Neural cell (in vitro differentiated cells): ENCODE results near the gene ATP6V1G3. TPM values are rescaled to one million over a fixed set of nuclear protein-coding genes. Genes with fewer than 3 reads are reported as not detected.

Experiments
- H2AFZ ChIP-seq: fragments of 200-600, 300-800 bp; sonication (generic), shearing (Covaris generic); 2 replicates; pipeline ENCODE4 v1.6.0; 2014; ENCODE audit warnings: low read depth, mild to moderate bottlenecking, antibody characterized with exemption, low read length, moderate library complexity
- H3F3A ChIP-seq: fragments of 200-600 bp; shearing (Covaris generic); 2 replicates; pipeline ENCODE4 v1.6.1; 2016; ENCODE audit warnings: mild to moderate bottlenecking, moderate library complexity, mixed read lengths, antibody characterized with exemption, low read length; ENCODE audit not compliant: insufficient read depth, poor library complexity, severe bottlenecking
- H3K27ac ChIP-seq: fragments of 200-600, 300-800 bp; sonication (generic), shearing (Covaris generic); 2 replicates; pipeline ENCODE4 v1.5.1; 2014; ENCODE audit warnings: mild to moderate bottlenecking, low read length, moderate library complexity
- H3K27me3 ChIP-seq: fragments of 300-800, 200-600 bp; sonication (generic), shearing (Covaris generic); 2 replicates; pipeline ENCODE4 v1.6.0; 2014; ENCODE audit warnings: mild to moderate bottlenecking, low read depth, low read length, moderate library complexity; ENCODE audit not compliant: insufficient read depth
- H3K36me3 ChIP-seq: fragments of 300-800, 200-600 bp; sonication (generic), shearing (Covaris generic); 2 replicates; pipeline ENCODE4 v1.5.1; 2014; ENCODE audit warnings: mild to moderate bottlenecking, antibody characterized with exemption, low read length, moderate library complexity; ENCODE audit not compliant: insufficient read depth
- H3K4me2 ChIP-seq: fragments of 300-800, 200-600 bp; sonication (generic), shearing (Covaris generic); 2 replicates; pipeline ENCODE4 v1.6.0; 2014; ENCODE audit warnings: mild to moderate bottlenecking, low read length
- H3K4me3 ChIP-seq: fragments of 300-800, 200-600 bp; sonication (generic), shearing (Covaris generic); 2 replicates; pipeline ENCODE4 v1.5.1; 2014; ENCODE audit warnings: mild to moderate bottlenecking, low read length, moderate library complexity
- H3K79me2 ChIP-seq: fragments of 200-600 bp; shearing (Covaris generic); replicated peaks from 2 replicates; pipeline ENCODE4 v1.6.0; 2014; ENCODE audit warnings: mild to moderate bottlenecking, low read length, moderate library complexity; ENCODE audit not compliant: insufficient read depth
- H3K9ac ChIP-seq: fragments of 300-800, 200-600 bp; sonication (generic), shearing (Covaris generic); 2 replicates; pipeline ENCODE4 v1.6.1; 2016; ENCODE audit warnings: mild to moderate bottlenecking, low read length, mixed read lengths
- H3K9me2 ChIP-seq: fragments of 200-600 bp; shearing (Covaris generic); 2 replicates; pipeline ENCODE4 v1.6.1; 2016; ENCODE audit warnings: mild to moderate bottlenecking, low read length, mixed read lengths; ENCODE audit not compliant: insufficient read depth
- H3K9me3 ChIP-seq: fragments of 200-600, 300-800 bp; sonication (generic), shearing (Covaris generic); 2 replicates; pipeline ENCODE4 v1.6.1; 2016; ENCODE audit warnings: mild to moderate bottlenecking, mixed run types, low read length, moderate library complexity, mixed read lengths
- H4K20me1 ChIP-seq: fragments of 200-600 bp; shearing (Covaris generic); 2 replicates; pipeline ENCODE4 v1.6.1; 2016; ENCODE audit warnings: mild to moderate bottlenecking, mixed run types; ENCODE audit not compliant: insufficient read depth
- CTCF ChIP-seq: fragments of 450-650 bp; IDR thresholded peaks from 2 replicates; pipeline ENCODE4 v1.5.1; 2014; ENCODE audit warnings: antibody characterized with exemption, mild to moderate bottlenecking, moderate library complexity; ENCODE audit not compliant: poor library complexity, severe bottlenecking
- EP300 ChIP-seq: fragments of 450-650 bp; conservative IDR thresholded peaks from 2 replicates; pipeline ENCODE4 v1.6.1; 2014; ENCODE audit warnings: antibody characterized with exemption, mild to moderate bottlenecking, moderate library complexity; ENCODE audit not compliant: poor library complexity, severe bottlenecking
- EZH2 ChIP-seq: fragments of 200-600, 300-800 bp; shearing (Covaris generic), sonication (generic); IDR thresholded peaks from 2 replicates; pipeline ENCODE4 v1.6.1; 2014; ENCODE audit warnings: antibody characterized with exemption, low read length, borderline replicate concordance, mild to moderate bottlenecking; ENCODE audit not compliant: insufficient read depth, poor library complexity, severe bottlenecking
- MXI1 ChIP-seq: fragments of 450-650 bp; conservative IDR thresholded peaks from 2 replicates; pipeline ENCODE4 v1.6.1; 2014; ENCODE audit warnings: antibody characterized with exemption, mild to moderate bottlenecking; ENCODE audit not compliant: poor library complexity, severe bottlenecking
- POLR2AphosphoS5 ChIP-seq: IDR thresholded peaks from 2 replicates; pipeline ENCODE4 v1.6.1; 2012
- RAD21 ChIP-seq: fragments of 450-650 bp; conservative IDR thresholded peaks from 2 replicates; pipeline ENCODE4 v1.6.1; 2014; ENCODE audit warnings: antibody characterized with exemption, mild to moderate bottlenecking, moderate library complexity
- REST ChIP-seq: IDR thresholded peaks from 2 replicates; pipeline ENCODE4 v1.6.1; 2012; ENCODE audit warnings: borderline replicate concordance
- SMC3 ChIP-seq: fragments of 450-650 bp; conservative IDR thresholded peaks from 2 replicates; pipeline ENCODE4 v1.6.1; 2014; ENCODE audit warnings: antibody characterized with exemption, mild to moderate bottlenecking, moderate library complexity; ENCODE audit not compliant: poor library complexity
- TAF1 ChIP-seq: IDR thresholded peaks from 2 replicates; pipeline ENCODE4 v1.6.1; 2012; ENCODE audit warnings: low read depth
- polyA plus RNA-seq: library from polyadenylated mRNA; depleted of rRNA; stranded (reverse); fragments of >200 nt; gene quantifications from 2 replicates; pipeline ENCODE4 v1.2.3, GENCODE V29; 2014

ATP6V1G3 gene
- polyA plus RNA-seq, 1 donor from 2014 or later, result not detected

GRCh38 chr1:198575798-198576641 is 35.5 kb upstream of the ATP6V1G3 start:
- Histone ChIP-seq H3K27ac (no peak overlapping the region), H2AFZ (no peak overlapping the region), H4K20me1 (no peaks in the 10 kb centered on the region), H3K9ac (no peak overlapping the region), H3K4me2 (no peak overlapping the region), H3K9me3 (no peaks in the 10 kb centered on the region), H3K27me3 (no peaks in the 10 kb centered on the region), H3K36me3 (no peaks in the 10 kb centered on the region), H3K9me2 (no peaks in the 10 kb centered on the region), H3F3A (no peaks in the 10 kb centered on the region), H3K4me3 (no peak overlapping the region), H3K79me2 (no peaks in the 10 kb centered on the region)
- TF ChIP-seq REST (no peak), EZH2 (no peak), SMC3 (no peak), TAF1 (no peak), CTCF (no peak), RAD21 (no peak), POLR2AphosphoS5 (no peak), EP300 (no peak), MXI1 (no peak)

GRCh38 chr1:198575292-198575691 is 34.8 kb upstream of the ATP6V1G3 start:
- H4K20me1 ChIP-seq, result no peaks in the 10 kb centered on the region
- H3K79me2 ChIP-seq, result no peaks in the 10 kb centered on the region
- no peak for TF ChIP-seq POLR2AphosphoS5
- TF ChIP-seq REST, result no peak
- no peak for TF ChIP-seq SMC3
- TF ChIP-seq TAF1, result no peak
- TF ChIP-seq MXI1, result no peak
- H3K36me3 ChIP-seq, result no peaks in the 10 kb centered on the region
- H3K9me3 ChIP-seq, result no peaks in the 10 kb centered on the region
- no peaks in the 10 kb centered on the region for H3K9me2 ChIP-seq
- no peak overlapping the region for H2AFZ ChIP-seq
- H3K4me3 ChIP-seq, result no peak overlapping the region
- no peak overlapping the region for H3K4me2 ChIP-seq
- no peaks in the 10 kb centered on the region for H3K27me3 ChIP-seq
- H3K27ac ChIP-seq, result no peak overlapping the region
- no peak overlapping the region for H3K9ac ChIP-seq
- no peaks in the 10 kb centered on the region for H3F3A ChIP-seq
